Daoy (cell line): Measurements from ENCODE around the gene LMAN1L. TPM values are rescaled to one million over a fixed set of nuclear protein-coding genes. Genes with fewer than 3 reads are reported as not detected.
A peak's percentile ranks its signal among the peaks of the same experiment; 100 is the strongest.

Experiments
- DNase-seq: peaks from one replicate; pipeline ENCODE4 v3.0.0-alpha.2; 2015; ENCODE audit warnings: low read depth
- total RNA-seq: library from RNA; depleted of rRNA; stranded (reverse); fragments of >200 nt; shearing (Covaris generic); gene quantifications from 2 replicates; pipeline ENCODE4 v1.2.3, GENCODE V29; 2014

The LMAN1L gene
- total RNA-seq, 1 experiment from 2014 or later, result not detected

DNA sequence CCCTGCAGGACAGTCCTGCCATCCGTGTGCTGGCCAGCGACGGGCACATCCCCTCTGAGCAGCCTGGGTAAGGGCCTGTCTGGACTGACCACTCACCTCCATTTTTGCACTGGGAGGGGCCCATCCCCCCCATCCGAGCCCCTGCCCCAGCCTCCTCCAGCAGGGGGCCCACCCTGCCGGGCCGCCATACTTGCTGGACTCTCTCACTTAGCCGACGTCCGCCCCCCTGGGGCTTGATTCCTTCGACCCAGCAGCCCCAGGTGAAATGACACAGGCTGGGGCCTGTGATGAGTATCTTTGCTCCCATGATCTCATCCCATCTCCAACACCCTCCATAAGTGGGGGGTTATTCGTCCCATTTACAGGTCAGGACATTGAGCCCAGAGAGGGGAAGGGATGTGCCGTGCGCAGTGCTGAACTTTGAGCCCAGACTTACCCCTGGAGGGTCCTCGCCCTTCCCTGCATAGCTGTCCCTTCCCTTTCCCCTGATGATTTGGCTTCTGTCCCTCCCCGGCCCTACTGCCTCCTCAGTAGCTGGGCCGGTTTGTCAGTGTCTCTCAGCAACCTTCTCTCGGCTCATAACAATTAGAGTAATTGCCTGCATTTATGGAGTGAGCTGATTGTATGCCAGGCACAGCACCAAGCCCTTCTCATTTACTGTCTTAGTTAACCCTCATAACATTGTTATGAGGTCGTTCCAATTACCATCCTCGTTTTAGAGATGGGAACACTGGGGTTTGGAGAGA is 4.2 kb downstream of the LMAN1L start:
- DNase-seq, result no peak

DNA sequence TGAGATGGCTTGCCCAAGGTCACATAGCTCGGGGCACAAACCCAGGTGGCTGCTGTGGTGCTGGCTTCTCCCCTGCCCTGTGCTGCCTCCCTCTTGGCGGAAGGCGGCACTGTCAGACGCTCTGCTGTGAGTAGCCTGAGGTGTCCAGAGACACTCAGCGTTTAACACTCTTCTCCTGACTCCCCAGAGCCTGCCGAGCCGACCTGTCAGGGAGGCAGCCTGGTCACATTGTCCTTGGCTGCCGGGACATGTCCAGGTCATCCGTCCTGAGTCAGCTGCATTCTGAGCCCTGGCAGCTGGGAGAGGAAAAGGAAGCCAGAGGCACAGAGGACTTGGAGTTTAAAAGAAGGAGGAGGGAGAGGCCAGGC is 4.7 kb downstream of the LMAN1L start:
- no peak for DNase-seq

DNA sequence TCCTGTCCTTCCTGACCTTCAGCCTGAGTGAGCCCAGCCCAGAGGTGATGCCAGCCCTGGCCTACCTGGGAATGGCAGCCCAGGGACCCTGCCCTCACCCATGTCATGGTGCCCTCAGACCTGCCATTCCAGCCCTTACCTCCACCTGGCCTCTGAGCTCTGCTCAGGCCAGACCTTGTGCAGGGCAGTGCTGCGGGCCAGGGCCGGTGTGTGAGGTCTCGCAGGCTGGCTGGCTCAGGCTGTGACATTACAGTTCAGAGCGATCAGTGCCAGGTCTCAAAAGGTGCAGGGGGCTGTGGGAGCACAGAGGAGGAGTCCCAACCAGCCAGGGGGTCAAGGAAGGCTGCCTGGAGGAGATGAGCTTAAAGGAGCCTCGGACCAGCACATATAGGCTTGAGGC is 7.4 kb downstream of the LMAN1L start:
- no peak for DNase-seq

DNA sequence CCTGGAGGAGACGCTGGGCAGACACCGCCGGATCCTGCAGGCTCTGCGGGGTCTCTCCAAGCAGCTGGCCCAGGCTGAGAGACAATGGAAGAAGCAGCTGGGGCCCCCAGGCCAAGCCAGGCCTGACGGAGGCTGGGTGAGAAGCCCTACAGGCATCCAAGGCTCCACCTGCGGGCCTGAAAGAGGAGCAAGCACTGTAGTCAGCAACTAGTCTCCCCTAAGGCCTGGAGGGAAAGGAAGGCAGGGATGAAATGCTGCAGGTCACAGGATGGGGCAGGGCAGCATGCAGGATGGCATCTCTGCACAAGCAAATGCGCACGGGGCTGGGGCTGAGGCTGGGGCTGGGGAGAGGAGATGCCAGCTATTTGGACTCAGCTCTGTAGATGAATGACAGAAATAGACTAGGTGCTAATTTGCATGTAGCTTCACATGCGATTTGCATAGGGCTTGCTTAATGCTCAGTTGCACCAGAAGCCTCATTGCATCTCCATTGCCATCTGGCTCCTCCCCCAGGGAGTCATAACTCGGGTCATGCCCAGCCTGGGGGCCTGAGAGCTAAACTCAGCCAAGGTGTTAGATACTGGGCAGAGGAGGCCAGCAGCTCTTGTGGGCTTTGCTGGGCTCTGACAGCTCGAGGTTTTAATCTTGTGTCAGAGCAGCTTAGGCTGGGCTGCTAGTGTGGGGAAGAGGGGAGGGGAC is 8.6 kb downstream of the LMAN1L start:
- DNase-seq, result no peak

DNA sequence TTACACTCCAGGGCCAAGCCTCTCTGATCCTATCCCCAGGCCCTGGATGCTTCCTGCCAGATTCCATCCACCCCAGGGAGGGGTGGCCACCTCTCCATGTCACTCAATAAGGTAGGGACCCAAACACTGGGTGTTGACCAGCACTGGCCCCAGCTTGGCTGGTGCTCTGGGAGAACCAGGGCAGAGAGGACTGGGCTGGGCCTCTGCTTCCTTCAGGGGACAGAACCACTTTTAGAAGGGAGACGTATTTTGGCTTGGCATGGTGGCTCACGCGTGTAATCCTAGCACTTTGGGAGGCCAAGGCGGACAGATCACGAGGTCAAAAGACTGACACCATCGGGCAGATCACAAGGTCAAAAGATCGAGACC is 9.1 kb downstream of the LMAN1L start:
- no peak for DNase-seq

DNA sequence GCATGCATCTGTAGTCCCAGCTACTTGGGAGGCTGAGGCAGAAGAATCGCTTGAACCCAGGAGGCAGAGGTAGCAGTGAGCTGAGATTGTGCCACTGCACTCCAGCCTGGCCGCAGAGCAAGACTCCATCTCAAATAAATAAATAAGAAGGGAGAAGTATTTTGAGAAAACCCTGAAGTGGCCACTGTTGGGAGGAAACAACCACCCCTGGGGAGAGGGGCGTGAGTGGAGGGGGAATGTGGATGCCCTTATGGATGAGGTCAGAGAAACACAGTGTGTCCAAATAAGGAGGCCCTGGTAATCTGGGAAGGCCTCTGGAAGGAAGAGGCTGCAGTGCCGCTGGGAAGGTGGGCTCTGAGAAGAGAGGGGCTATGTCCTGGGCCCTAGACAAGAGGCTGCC is 9.6 kb downstream of the LMAN1L start:
- no peak for DNase-seq

DNA sequence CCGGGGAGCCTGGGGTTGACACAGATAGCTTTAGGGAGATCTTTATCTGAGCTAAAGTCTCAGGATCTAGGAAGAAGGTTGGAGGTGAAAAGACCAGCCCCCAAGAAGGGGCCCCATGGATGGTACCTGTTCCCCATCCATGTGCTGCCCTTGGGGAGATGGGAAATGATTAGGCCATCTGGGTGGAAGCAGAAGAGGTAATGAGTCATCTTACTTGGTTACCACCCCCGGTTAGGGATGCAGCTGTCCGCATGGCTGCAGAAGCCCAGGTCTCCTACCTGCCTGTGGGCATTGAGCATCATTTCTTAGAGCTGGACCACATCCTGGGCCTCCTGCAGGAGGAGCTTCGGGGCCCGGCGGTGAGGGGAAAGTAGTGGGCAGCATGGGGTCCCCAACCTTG is 10.7 kb downstream of the LMAN1L start:
- DNase-seq, result no peak

DNA sequence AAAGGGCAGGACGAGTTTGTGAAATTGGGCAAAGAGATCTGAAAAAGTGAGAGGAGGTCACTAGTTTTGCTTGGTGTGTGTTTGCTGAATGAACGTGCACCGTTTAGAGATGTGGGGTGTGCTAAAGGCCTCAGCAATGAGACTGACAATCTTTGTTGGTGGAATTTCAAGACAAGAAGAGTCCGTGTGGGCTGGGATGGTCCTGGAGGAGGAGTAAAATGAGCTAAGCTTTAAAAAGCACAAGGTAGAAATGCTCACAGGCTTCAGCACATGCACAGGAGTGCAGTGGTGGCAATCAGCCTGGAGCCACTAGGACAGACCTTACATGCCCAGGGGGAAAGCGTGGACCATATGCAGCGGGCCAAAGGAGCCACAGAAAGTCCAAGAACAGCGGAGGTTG is 12.3 kb downstream of the LMAN1L start:
- DNase-seq, result no peak

DNA sequence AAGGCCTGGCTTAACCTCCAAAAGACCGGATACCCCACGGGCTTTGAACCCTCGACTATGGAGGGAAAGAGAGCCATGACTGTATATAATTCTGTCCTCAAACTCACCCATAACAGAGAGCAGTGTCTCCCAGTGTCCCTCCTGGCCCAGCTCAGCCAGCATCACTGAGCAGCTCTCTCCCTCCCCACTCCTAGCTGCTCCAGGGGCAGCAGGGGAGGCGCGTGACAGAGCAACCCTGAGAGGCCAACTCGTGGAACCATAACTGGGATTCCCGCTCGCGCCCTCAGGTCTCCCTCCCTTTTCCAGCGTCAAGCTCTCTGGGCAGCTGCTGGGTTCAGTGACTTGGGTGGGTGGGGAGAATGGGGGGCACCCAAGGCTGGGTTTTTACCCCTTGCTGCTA is 13.2 kb downstream of the LMAN1L start:
- DNase-seq, result no peak

DNA sequence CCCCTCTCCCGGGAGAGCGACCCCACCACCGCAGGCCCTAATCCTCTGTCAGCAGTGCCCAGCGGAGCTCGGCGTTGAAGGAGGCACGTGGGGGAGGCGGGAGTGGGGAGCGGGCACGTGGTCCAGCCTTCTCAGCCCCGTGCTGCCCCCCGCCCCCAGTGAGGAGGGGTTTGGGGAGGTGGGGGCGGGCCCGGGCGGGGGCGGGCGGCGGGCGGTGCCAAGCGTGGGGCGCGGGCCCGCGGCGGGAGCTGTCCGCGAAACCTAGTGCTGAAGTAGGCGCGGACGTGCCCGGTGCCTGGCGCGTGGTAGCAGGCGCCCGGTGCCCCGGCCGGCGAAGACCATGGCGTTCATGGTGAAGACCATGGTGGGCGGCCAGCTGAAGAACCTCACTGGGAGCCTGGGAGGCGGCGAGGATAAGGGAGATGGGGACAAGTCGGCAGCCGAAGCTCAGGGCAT is 13.8 kb downstream of the LMAN1L start, which contains the start of gene CPLX3:
Gene CPLX3 (plus strand): TSS at position 264 of the 456 bp plus-strand sequence. CDS start 77 bp downstream, at position 341.
- peak; percentile 32 for DNase-seq

DNA sequence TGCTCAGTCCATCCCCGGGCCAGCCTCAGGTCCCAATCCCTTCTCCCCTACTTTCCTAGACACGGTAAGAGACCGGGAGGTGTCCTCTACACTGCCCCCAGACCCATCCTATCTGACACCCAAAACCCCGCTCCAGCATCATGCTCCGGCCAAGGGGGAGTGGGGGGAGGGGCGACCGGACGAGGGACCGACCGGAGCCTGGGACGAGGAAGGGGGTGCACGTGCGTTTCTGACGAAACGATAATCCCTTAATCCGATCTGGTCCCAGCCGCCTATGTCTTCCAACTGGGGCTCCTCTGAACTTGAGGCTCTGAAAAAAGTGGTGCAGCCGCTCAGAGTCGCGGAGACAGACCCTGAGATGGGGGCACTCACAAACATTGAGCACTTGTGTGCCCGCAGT is 14.3 kb downstream of the LMAN1L start:
- no peak for DNase-seq

DNA sequence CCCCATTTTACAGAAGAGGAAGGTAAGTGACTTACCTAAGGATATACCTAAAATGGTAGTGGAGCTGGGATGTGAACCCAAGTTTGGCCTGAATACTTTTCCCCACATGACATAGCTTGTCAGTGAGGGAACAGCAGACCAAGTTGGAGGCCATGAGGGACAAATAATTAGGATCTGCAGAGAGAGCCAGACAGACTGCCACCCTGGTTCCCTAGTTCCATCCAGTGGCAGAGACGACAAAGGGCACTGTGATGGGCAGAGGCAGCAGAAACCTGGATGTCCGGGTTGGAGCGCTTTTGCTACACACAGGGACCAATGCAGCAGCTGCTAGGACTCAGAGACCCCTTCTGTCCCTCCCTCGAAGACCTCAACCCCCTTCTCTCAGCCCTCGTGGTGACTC is 15.0 kb downstream of the LMAN1L start:
- no peak for DNase-seq

DNA sequence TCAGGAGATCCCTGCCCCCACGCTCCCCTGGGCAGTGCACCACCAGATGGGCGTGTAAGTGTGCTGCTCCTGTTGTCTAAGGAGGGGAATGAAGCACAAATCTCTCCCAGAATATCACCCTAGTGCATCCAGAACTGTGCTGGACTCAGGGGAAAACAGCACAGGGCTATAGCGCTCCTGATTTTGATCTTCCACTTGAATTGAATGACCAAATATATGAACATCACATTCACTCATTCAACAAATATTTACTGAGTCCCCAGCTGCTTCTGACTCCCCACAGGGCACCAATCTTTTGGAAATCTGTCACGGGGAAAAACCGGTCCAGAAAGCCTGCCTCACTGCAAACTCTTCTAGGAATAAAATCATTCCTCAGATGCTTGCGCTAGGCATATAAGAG is 16.2 kb downstream of the LMAN1L start:
- DNase-seq, result no peak

DNA sequence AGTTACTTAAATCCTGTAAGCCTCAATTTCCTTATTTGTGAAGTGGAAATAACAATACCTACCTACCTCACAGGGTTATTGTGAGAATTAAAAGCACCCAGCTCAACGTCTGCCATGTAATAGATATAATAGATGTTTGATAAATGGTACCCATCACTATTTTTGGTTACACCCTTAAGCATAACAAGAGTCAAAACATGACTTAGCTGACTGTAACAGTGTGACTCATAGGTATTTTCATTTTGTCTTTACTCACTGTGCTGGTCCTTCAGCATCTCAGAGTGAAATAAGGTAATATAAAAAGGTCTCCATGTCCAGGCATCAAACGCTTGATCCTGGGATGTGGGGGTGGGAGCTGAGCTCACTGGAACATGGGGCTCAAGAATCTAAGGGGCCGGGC is 16.9 kb downstream of the LMAN1L start:
- no peak for DNase-seq

DNA sequence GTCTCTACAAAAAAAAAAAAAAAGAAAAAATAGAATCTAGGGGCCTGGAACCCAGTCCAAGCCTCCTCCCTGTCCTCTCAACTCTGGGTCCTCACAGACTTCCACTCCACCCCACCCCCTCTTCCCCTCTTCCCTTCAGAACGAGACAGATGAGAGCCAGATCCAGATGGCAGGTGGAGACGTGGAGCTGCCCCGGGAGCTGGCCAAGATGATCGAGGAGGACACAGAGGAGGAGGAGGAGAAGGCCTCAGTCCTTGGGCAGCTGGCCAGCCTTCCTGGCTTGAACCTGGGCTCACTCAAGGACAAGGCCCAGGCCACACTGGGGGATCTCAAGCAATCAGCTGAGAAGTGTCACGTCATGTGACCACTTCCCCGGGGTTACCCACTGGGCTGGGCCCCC is 17.4 kb downstream of the LMAN1L start:
- DNase-seq, result no peak

DNA sequence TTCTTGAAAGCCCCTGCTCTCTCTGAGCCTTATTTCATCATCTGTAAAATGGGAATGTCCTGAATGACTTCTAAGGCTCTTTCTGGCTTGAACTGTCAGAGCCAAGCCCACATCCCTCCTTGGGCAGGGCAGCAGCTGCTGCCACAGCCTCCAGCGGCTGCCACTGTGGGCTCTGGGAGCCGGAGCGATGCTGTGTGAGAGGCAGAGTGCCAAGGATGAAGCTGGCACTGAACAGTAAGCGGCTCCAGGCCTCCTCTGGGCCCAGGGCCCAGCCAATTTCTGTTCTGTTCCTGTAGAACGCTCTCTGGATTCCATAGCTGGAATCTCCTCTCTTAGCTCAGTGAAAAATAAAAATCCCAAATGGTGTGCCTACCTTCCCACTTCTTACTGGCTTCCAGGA is 18.2 kb downstream of the LMAN1L start:
- no peak for DNase-seq

DNA sequence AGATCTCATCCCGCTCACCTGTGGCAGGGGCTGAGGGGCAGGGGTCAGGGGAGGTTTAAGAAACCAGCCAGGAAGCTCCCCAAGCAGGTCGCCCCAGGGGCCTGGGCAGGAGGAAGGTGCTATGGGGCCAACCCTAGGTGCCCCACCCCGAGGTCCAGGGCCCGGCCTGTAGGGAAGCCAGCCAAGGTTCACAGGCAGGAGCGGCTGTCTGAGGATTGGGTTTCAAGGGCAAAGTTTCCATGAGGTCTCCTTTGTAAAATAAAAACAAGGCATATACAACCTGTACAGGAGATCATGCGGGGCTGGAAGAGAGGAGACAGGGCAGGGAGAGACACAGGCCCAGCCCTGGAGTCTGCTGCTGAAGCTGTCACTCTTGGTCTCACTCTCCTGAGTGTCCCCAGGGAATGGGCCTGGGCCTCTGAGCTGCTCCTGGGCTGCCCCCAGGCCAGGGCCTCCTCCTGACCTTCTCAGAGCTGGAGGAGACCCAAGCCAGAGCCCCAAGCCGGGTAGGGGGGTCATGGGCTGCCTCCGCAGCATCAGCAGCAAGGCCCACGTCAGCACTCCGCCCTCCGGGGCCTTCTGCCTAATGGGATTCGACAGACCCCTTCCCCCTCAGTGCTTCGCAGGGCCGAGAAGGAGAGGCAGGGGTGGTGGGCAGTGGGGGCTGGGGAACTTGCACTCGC is 19.3 kb downstream of the LMAN1L start:
- no peak for DNase-seq

DNA sequence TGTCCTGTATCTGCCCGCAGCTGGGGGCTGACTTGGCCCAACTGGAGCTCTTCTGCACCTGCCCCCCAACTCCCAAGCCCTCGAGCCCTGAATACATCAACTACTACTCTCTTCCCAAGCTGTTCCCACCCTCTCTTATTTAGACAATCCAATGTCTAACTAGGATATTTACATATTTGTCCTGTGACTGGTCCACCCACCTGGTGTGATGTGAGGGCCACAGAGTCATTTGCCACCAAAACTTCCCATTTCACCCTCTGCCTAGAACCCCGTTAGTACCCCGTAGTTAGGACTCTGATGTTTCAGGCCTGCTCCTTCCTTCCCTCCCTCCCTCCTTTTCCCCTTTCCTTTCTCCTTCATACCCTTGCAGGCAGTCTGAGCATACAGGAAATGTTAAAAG is 20.2 kb downstream of the LMAN1L start:
- no peak for DNase-seq

DNA sequence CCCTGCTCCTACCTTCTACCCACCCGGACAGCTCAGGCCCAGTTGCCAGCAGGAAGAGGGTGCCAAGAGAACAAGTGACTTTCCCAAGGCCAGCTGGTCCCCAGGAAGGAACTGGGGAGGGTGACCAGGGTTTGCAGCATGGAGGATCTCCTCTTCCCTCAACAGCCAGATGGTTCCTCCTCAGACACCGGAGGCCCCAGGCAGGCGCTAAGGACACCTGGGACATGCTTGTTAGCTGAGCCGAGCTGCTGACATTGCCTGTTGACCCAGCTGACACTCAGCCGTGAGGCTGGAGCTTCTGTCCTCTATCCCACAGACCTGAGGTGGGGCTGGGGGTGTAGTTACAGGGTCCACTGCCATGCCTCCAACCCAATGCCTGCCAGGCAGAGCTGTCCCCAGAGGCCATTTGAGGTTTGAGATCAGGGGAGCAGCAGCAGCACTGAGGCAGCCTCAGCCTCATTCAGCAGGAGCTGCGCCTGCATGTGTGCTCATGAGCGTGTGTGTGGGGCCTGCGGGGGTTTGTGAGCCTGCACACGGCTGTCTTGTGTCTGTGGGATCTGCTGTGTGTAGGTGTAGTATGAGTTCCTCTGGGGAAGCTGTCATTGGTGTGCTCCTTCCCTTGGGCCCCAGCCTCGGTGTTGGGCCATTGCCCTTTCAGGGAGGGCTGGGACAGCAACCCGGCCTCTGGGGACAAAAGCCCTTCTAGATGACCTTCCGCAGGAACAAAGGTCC is 20.9 kb downstream of the LMAN1L start:
- DNase-seq, result no peak

DNA sequence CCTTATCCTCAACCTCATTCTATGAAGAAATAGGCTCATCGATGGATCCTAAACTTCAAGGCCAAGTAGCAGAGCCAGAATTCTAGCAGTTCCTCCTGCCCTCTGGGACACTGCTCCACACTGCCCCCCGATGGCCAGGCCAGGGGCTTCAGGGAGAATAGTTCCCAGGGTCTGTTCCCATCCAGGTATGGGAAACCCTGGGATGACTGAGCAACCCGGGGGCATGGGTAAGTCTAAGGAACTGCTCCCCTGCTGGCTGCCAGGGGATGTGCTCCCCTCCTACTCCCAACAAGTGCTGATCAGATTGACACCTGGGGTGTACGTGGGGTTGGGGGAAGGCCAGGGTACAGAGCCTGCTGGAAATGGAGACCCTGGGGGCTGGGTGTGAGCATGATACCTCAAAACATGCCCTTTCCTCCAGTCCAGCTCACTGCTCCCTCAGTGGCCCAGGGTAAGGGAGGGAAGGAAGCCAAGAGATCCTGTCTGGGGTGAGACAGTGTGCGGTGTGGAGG is 22.7 kb downstream of the LMAN1L start:
- peak; percentile 77 for DNase-seq

DNA sequence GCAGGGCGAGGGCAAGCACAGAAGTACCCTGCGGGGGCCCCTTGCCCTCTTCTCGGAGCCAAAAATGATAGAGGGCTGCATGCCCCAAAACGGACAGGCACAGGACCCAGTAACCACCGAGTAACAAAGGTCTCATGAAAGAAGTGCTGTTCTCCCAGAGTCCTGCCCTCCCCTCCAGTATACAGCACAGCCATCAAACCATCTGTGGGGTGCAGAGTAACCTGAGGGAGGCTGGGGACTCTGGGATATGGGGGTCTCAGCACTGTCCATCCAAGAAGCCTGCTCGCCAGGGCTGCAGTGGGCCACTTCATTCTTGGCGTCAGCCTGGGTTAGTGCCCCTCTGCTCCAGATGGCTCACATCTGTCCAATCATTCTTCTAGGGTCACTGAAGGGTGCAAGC is 24.2 kb downstream of the LMAN1L start:
- DNase-seq, result no peak
